Transverse colon (tissue), 4 donors: ENCODE results near the gene PPM1L. TPM values are rescaled to one million over a fixed set of nuclear protein-coding genes. Genes with fewer than 3 reads are reported as not detected.

Experiments used
- DNase-seq: peaks from one replicate; pipeline ENCODE4 v3.0.0-alpha.2; 2019
- H3K27ac ChIP-seq, 4 donors: fragments of 200-600 bp; sonication (generic); 2 replicates each; pipeline ENCODE4 v1.5.1; 2016 to 2018; ENCODE audit warnings: inconsistent platforms in 4 of 4
- H3K27me3 ChIP-seq: fragments of 200-600 bp; sonication (generic); 2 replicates; pipeline ENCODE4 v1.5.1; 2017; ENCODE audit warnings: inconsistent platforms
- H3K36me3 ChIP-seq, 4 donors: fragments of 200-600 bp; sonication (generic); 2 replicates each; pipeline ENCODE4 v1.5.1; 2017 to 2019; ENCODE audit warnings: inconsistent platforms in 4 of 4
- H3K4me1 ChIP-seq, 4 donors: fragments of 200-600 bp; sonication (generic); 2 replicates each; pipeline ENCODE4 v1.5.1; 2017 to 2020; ENCODE audit warnings: inconsistent platforms in 4 of 4
- H3K4me3 ChIP-seq, 4 donors: fragments of 200-600 bp; sonication (generic); 1 replicate in 1 of 4; 2 replicates in 3 of 4; pipeline versions ENCODE4 v1.5.1 to v1.6.1; 2017 to 2019; ENCODE audit warnings: inconsistent platforms in 4 of 4
- H3K9me3 ChIP-seq, 2 donors: fragments of 200-600 bp; sonication (generic); 2 replicates each; pipeline ENCODE4 v1.5.1; 2017 to 2019; ENCODE audit warnings: inconsistent platforms in 2 of 2
- EP300 ChIP-seq: sonication (generic); formaldehyde crosslinking; IDR thresholded peaks from one replicate; pipeline ENCODE4 v1.6.1; 2017; ENCODE audit warnings: antibody characterized with exemption, low read depth
- POLR2A ChIP-seq: fragments of 450-650 bp; IDR thresholded peaks from one replicate; pipeline ENCODE4 v1.6.1; 2016; ENCODE audit warnings: antibody characterized with exemption, mild to moderate bottlenecking, moderate library complexity
- POLR2AphosphoS5 ChIP-seq, 3 donors: sonication (generic); formaldehyde crosslinking; IDR thresholded peaks; one replicate each; pipeline ENCODE4 v1.6.1; 2016; ENCODE audit warnings: antibody characterized with exemption in 3 of 3
- WGBS, 2 donors: methylation state at CpG; one replicate each; pipeline ENCODE4 v1.1.5; 2018; ENCODE audit warnings: low coverage in 1 of 2; 5-methylcytosine and 5-hydroxymethylcytosine counted together
- in situ Hi-C, 4 donors: fragments of 200-750 bp; cut with MboI; loops; one replicate each; pipeline versions ENCODE4 v1.15.0 to v1.15.1; 2017; ENCODE audit warnings: low sequenced_read_pairs in 3 of 4, low pct_ligation_motif_present in 1 of 4, low pct_unique_long_range_greater_than_20kb in 1 of 4
- intact Hi-C: fragments of 100-400 bp; cut with DNase I; formaldehyde crosslinking; loops from one replicate; pipeline ENCODE4 v1.15.1; 2023; ENCODE audit warnings: low total_unique reads
- total RNA-seq, 4 donors: library from RNA; depleted of rRNA; stranded (reverse); fragments of >200 nt; gene quantifications; one replicate each; pipeline ENCODE4 v1.1.0, GENCODE V29; 2016
- TF ChIP-seq, protein P1 (sequence below), 5 experiments: fragments of 200-600 bp in 3 of 5; fragments of 450-650 bp in 2 of 5; sonication (generic) in 3 of 5; IDR thresholded peaks; 1 replicate in 2 of 5; 2 replicates in 3 of 5; pipeline ENCODE4 v1.5.1; 2016 to 2017; ENCODE audit warnings: antibody characterized with exemption in 5 of 5, inconsistent platforms in 3 of 5, mild to moderate bottlenecking in 2 of 5, moderate library complexity in 1 of 5

Gene PPM1L
- total RNA-seq, 4 donors from 2014 or later = 17.2 to 35.5 (median 25.6) TPM

DNA sequence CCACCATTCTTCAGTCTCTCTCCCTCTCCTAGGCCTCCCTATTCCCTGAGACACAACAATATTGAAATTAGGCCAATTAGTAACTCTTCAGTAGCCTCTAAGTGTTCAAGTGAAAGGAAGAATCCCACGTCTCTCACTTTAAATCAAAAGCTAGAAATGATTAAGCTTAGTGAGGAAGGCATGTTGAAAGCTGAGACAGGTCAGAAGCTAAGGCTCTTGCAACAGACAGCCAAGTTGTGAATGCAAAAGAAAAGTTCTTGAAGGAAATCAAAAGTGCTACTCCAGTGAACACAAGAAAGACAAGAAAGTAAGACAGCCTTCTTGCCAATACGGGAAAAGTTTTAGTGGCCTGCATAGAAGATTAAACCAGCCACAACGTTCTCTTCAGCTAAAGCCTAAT lies 41.3 kb downstream of the PPM1L start:
- H3K9me3 ChIP-seq = no peaks in the 10 kb centered on the region
- DNase-seq = no peak
- intact Hi-C loops = no loop called here
- peak overlapping the region in 1 of 4 donors; percentile 41 for H3K27ac ChIP-seq
- no peaks in the 10 kb centered on the region for H3K36me3 ChIP-seq
- 65 to 75% methylated on average over 3 of the region's 3 CpGs for WGBS, 2 donors
- H3K27me3 ChIP-seq = no peaks in the 10 kb centered on the region
- in situ Hi-C loops = no loop called here
- H3K4me1 ChIP-seq = peaks cover 1 to 39% (median 20%) of the 10 kb centered on the region in 4 donors
- H3K4me3 ChIP-seq = no peak overlapping the region
- no peak for TF ChIP-seq POLR2AphosphoS5 (IDR thresholded peaks at IDR 0.05)
- TF ChIP-seq, protein P1, sequence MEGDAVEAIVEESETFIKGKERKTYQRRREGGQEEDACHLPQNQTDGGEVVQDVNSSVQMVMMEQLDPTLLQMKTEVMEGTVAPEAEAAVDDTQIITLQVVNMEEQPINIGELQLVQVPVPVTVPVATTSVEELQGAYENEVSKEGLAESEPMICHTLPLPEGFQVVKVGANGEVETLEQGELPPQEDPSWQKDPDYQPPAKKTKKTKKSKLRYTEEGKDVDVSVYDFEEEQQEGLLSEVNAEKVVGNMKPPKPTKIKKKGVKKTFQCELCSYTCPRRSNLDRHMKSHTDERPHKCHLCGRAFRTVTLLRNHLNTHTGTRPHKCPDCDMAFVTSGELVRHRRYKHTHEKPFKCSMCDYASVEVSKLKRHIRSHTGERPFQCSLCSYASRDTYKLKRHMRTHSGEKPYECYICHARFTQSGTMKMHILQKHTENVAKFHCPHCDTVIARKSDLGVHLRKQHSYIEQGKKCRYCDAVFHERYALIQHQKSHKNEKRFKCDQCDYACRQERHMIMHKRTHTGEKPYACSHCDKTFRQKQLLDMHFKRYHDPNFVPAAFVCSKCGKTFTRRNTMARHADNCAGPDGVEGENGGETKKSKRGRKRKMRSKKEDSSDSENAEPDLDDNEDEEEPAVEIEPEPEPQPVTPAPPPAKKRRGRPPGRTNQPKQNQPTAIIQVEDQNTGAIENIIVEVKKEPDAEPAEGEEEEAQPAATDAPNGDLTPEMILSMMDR (IDR thresholded peaks at IDR 0.05) = no peak
- TF ChIP-seq EP300 = no peak
- no peak for TF ChIP-seq POLR2A

DNA sequence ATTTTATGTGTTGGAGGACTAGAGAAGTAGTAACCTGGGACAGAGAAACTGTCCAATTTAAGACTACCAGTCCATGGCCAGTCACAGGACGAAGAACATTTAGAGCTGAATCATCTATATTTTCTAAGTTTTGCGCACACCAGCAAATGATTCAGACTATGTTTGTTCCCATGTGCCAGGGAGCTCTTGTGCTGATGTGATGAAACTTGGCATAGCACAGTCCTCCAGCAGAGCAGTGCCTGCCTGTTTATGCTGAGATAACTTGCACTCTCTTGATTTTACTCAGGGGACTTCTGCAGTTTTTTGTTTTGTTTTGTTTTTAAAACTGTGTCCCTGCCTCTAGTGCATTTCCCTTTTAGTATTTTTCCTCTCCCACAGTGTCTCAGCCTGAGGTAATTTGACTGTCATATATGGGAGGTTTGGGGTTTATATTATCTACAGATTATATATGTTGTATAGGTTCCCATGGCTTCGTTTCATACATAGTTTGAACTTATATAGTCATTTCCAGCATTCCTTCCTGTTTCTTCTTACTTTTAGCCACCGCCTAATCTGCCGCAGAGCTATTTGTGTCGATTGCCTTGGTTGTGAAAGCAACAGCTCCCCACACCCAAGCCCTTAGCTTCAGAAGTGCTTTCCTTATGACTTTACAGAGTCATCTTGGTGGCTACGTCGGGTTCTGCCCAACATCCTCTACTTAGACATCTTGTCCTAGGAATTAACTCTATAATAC lies 45.5 kb downstream of the PPM1L start:
- 14 to 18% methylated on average over 6 to 8 of the region's 8 CpGs for WGBS, 2 donors
- peak; percentile 63 for DNase-seq
- intact Hi-C loops = loop anchor here (10.0 kb wide), 1 partner anchor 47 kb away; the partner anchor contains the start of gene PPM1L
- H3K36me3 ChIP-seq = no peaks in the 10 kb centered on the region
- peak overlapping the region; percentile 68 to 81 (median 78) for H3K27ac ChIP-seq
- peaks cover 6 to 40% (median 25%) of the 10 kb centered on the region in 4 donors for H3K4me1 ChIP-seq
- in situ Hi-C loops = no loop called here
- TF ChIP-seq, protein P1 (IDR thresholded peaks at IDR 0.05) = no peak
- TF ChIP-seq EP300 (no peak), POLR2AphosphoS5 (IDR thresholded peaks at IDR 0.05) (peak in 2 of 3 donors; percentile 40 to 47), POLR2A (no peak)
- H3K4me3 ChIP-seq = no peak overlapping the region
- H3K9me3 ChIP-seq = no peaks in the 10 kb centered on the region
- H3K27me3 ChIP-seq = no peaks in the 10 kb centered on the region

DNA sequence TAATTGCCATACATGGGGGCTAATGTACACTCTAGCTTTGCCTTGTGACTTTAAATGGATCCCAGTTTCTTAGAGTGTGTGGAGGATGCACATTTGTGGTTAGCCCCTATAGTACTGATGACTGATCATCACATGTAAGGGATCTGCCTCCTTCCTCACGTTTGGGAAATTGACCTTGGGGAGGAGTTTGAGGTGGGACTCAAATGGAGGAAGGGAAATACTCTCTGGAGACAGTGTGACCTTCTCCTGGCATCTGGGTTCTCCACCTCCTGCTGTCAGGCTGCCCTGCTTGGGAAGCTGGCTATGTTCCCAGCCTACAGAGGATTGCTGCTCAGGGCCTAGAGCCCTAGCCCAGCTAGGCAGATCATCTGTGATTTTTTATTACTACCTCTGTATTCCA lies 48.7 kb downstream of the PPM1L start:
- Histone ChIP-seq H3K36me3 (no peaks in the 10 kb centered on the region), H3K9me3 (no peaks in the 10 kb centered on the region), H3K4me3 (no peak overlapping the region), H3K4me1 (peaks cover 6 to 30% (median 21%) of the 10 kb centered on the region in 4 donors), H3K27me3 (no peaks in the 10 kb centered on the region), H3K27ac (peak overlapping the region; percentile 1 to 46 (median 18))
- 0 to 20% methylated on average over 1 of the region's 1 CpG for WGBS, 2 donors
- no peak for TF ChIP-seq POLR2AphosphoS5 (IDR thresholded peaks at IDR 0.05)
- TF ChIP-seq, protein P1 (IDR thresholded peaks at IDR 0.05) = no peak
- no peak for TF ChIP-seq POLR2A
- no peak for TF ChIP-seq EP300
- DNase-seq = peak; percentile 47
- intact Hi-C loops (loop anchor here (10.0 kb wide), 1 partner anchor 50 kb away; the partner anchor contains the start of gene PPM1L), in situ Hi-C loops (no loop called here)

DNA sequence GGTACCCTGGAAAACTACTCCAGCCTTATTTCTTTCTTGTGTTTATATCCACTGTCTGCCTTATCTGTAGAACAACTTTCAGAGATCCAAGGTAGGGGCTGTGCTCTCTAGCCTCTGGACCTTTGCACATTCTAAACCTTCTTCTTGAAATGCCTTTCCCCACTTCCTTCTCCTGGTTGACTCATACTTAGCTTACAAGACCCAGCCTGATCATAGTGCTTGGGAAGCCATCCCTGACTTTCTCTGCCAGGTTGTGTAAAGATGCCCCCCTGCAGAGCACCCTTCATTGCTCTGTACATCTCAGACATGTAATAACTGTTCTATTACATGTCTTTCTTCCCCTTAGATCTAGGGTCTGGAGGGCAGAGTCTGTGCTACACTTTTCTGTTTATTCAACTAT lies 50.1 kb downstream of the PPM1L start:
- Histone ChIP-seq H3K27ac (peak overlapping the region in 2 of 4 donors; percentile 27 to 46), H3K36me3 (no peaks in the 10 kb centered on the region), H3K4me3 (no peak overlapping the region), H3K27me3 (no peaks in the 10 kb centered on the region), H3K4me1 (peaks cover 6 to 26% (median 18%) of the 10 kb centered on the region in 4 donors), H3K9me3 (no peaks in the 10 kb centered on the region)
- in situ Hi-C loops = no loop called here
- DNase-seq = no peak
- TF ChIP-seq, protein P1 (IDR thresholded peaks at IDR 0.05) = no peak
- TF ChIP-seq EP300 = no peak
- no peak for TF ChIP-seq POLR2A
- TF ChIP-seq POLR2AphosphoS5 (IDR thresholded peaks at IDR 0.05) = no peak
- intact Hi-C loops = loop anchor here (10.0 kb wide), 1 partner anchor 51 kb away; the partner anchor contains the start of gene PPM1L
